ENCODE measurements around the gene SOCS3.
A peak's percentile ranks its signal among the peaks of the same experiment; 100 is the strongest.

The SOCS3 gene

GRCh38 chr17:78313735-78314648 is 45.9 kb downstream of the SOCS3 start (continued):
- TF ChIP-seq ZNF518A (tag by site-specific recombination; conservative IDR thresholded peaks at IDR 0.05; ENCODE audit: low read depth) (no peak), SP7 (tag by site-specific recombination; IDR thresholded peaks at IDR 0.05) (peak; percentile 82; the same call in 1 of the 2 replicates), PRDM4 (tag by site-specific recombination; IDR thresholded peaks at IDR 0.05) (peak; percentile 51; the same call in 1 of the 2 replicates), ZBTB20 (tag by site-specific recombination; IDR thresholded peaks at IDR 0.05) (peak; percentile 44; the same call in 1 of the 2 replicates), ZNF37A (tag by site-specific recombination; IDR thresholded peaks at IDR 0.05) (no peak), GLIS2 (tag by site-specific recombination; IDR thresholded peaks at IDR 0.05) (peak; percentile 98), ZSCAN23 (tag by site-specific recombination; IDR thresholded peaks at IDR 0.05) (no peak), ZNF580 (tag by site-specific recombination; IDR thresholded peaks at IDR 0.05) (0 out of 2 replicates have a peak, but pooled peaks have one; percentile 26), PRDM10 (tag by site-specific recombination; IDR thresholded peaks at IDR 0.05) (peak; percentile 71), PBX3 (CRISPR knock-in tag; IDR thresholded peaks at IDR 0.05) (no peak; the same call in 1 of the 2 replicates), ZNF596 (tag by site-specific recombination; IDR thresholded peaks at IDR 0.05) (peak; percentile 20; the same call in 1 of the 2 replicates), ZNF610 (tag by site-specific recombination; IDR thresholded peaks at IDR 0.05; ENCODE audit: borderline replicate concordance) (peak; percentile 45; the same call in 1 of the 2 replicates), ZNF366 (tag by site-specific recombination; conservative IDR thresholded peaks at IDR 0.05) (0 out of 2 replicates have a peak, but pooled peaks have one; percentile 34), ZNF473 (tag by site-specific recombination; IDR thresholded peaks at IDR 0.05) (no peak), ZBTB1 (tag by site-specific recombination; IDR thresholded peaks at IDR 0.05) (no peak), PATZ1 (tag by site-specific recombination; IDR thresholded peaks at IDR 0.05) (peak; percentile 96), ZNF660 (tag by site-specific recombination; IDR thresholded peaks at IDR 0.05) (peak; percentile 52), ZNF350 (tag by site-specific recombination; IDR thresholded peaks at IDR 0.05) (no peak), KLF17 (tag by site-specific recombination; IDR thresholded peaks at IDR 0.05) (peak; percentile 91), ZNF629 (tag by site-specific recombination; IDR thresholded peaks at IDR 0.05) (peak; percentile 57; the same call in 1 of the 2 replicates), ZFP37 (tag by site-specific recombination; IDR thresholded peaks at IDR 0.05) (no peak), ZNF830 (tag by site-specific recombination; IDR thresholded peaks at IDR 0.05; ENCODE audit: low read depth) (no peak)
